MG63 (cell line): Measurements from ENCODE around the gene BTRC. TPM values are rescaled to one million over a fixed set of nuclear protein-coding genes. Genes with fewer than 3 reads are reported as not detected.

Source experiments
- DNase-seq: peaks from one replicate; pipeline ENCODE4 v3.0.0-alpha.2; 2020
- H3K27me3 ChIP-seq: fragments of 250-450 bp; sonication (Bioruptor Pico); 2 replicates; pipeline ENCODE4 v1.5.1; 2020; ENCODE audit warnings: mild to moderate bottlenecking, moderate library complexity
- H3K36me3 ChIP-seq: fragments of 250-450 bp; sonication (Bioruptor Pico); 2 replicates; pipeline ENCODE4 v1.5.1; 2020; ENCODE audit warnings: mild to moderate bottlenecking, moderate library complexity
- H3K4me3 ChIP-seq: fragments of 250-450 bp; sonication (Bioruptor Pico); 2 replicates; pipeline ENCODE4 v1.5.1; 2020; ENCODE audit warnings: mild to moderate bottlenecking, moderate library complexity
- H3K9me3 ChIP-seq: fragments of 250-450 bp; sonication (Bioruptor Pico); 2 replicates; pipeline ENCODE4 v1.5.1; 2020; ENCODE audit warnings: mild to moderate bottlenecking, moderate library complexity
- total RNA-seq: library from RNA; depleted of rRNA; stranded (reverse); fragments of >200 nt; shearing (Covaris generic); gene quantifications from 2 replicates; pipeline ENCODE4 v1.2.3, GENCODE V29; 2014; ENCODE audit warnings: low replicate concordance

The BTRC gene
- total RNA-seq, 1 experiment from 2014 or later: 3.4 TPM

- H3K9me3 ChIP-seq: no peaks in the 10 kb centered on the region
- no peak for DNase-seq
- no peaks in the 10 kb centered on the region for H3K27me3 ChIP-seq
- no peak overlapping the region for H3K4me3 ChIP-seq
- no peaks in the 10 kb centered on the region for H3K36me3 ChIP-seq
Measured at GRCh38 chr10:101561068-101561915, 207.3 kb downstream of the BTRC start.

- H3K9me3 ChIP-seq: no peaks in the 10 kb centered on the region
- DNase-seq: no peak
- H3K4me3 ChIP-seq: no peak overlapping the region
- H3K36me3 ChIP-seq: no peaks in the 10 kb centered on the region
- H3K27me3 ChIP-seq: no peaks in the 10 kb centered on the region
Measured at GRCh38 chr10:101562231-101562630, 208.3 kb downstream of the BTRC start.

DNA sequence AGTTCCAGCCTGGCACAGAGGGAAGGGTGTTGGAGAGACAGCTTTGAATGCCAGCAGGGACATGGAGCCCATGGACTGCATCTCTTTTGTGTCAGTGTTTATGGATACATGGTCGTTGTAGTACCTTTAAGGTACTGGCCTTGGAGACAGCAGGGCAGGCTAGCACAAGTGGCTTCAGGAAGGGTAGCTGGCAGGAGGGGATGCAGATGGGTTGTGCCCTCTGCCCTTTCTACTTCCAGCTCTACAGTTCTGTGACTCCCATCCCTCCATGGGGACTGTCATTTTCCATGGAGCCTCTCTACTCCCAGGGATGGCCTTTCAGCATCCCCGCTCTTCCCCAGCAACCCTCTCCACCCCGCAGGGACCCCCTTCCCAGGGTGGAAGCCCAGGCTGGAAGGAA lies 209.0 kb downstream of the BTRC start:
- H3K9me3 ChIP-seq: no peaks in the 10 kb centered on the region
- H3K36me3 ChIP-seq: no peaks in the 10 kb centered on the region
- H3K27me3 ChIP-seq: no peaks in the 10 kb centered on the region
- DNase-seq: no peak
- no peak overlapping the region for H3K4me3 ChIP-seq

DNA sequence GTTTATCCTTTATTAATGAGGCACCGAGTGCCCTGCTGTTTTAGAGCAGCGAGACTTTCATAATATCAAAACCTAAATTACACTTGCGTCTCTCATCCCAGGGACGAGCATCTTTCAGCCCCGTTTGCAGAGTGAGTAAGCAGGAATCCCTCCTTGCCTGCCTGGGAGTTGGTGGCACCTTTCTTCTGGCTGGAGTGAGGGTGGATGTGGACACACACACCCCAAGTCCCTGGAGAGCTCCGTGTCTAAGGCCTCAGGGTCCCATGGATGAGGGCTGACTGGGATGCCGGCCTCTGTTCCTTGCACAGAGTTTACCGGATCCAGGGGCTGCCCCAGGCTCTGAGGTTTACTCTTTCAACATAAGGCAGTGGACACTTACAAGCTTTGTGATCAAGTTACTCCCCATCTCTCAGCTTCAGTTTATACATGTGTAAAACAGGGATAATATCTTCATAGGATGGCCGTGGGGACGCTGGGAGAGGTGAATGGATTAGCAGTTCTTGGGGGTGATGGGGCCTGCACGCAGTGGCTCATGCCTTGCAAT lies 209.6 kb downstream of the BTRC start:
- no peak overlapping the region for H3K4me3 ChIP-seq
- H3K27me3 ChIP-seq: no peaks in the 10 kb centered on the region
- no peak for DNase-seq
- H3K36me3 ChIP-seq: no peaks in the 10 kb centered on the region
- no peaks in the 10 kb centered on the region for H3K9me3 ChIP-seq

- no peak for DNase-seq
- H3K9me3 ChIP-seq: no peaks in the 10 kb centered on the region
- no peak overlapping the region for H3K4me3 ChIP-seq
- no peaks in the 10 kb centered on the region for H3K36me3 ChIP-seq
- H3K27me3 ChIP-seq: no peaks in the 10 kb centered on the region
Measured at GRCh38 chr10:101564490-101564991, 210.6 kb downstream of the BTRC start.

DNA sequence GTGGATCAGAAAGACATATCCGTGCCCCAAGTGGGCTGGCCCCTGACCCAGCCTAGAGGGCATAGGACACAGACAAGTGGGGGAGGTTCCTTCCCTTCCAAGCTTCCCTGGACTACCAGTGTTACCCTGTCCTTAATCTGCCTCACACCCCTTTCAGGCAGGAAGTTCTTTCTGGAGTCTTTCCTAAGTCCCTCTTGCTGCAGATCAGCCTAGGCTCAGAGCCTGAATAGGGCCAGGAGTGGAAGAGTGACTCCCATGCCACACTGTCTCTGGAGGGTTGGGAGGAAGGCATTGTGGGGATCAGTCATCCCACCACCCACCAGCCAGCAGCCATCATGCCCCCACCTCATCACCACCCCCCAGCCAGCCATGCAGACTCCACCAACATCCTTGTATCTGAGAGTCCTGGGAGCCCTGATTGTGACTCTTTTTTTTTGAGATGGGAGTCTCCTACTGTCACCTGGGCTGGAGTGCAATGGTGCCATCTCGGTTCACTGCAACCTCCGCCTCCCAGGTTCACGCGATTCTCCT lies 211.5 kb downstream of the BTRC start:
- Histone ChIP-seq H3K4me3 (no peak overlapping the region), H3K36me3 (no peaks in the 10 kb centered on the region), H3K9me3 (no peaks in the 10 kb centered on the region), H3K27me3 (no peaks in the 10 kb centered on the region)
- no peak for DNase-seq

DNA sequence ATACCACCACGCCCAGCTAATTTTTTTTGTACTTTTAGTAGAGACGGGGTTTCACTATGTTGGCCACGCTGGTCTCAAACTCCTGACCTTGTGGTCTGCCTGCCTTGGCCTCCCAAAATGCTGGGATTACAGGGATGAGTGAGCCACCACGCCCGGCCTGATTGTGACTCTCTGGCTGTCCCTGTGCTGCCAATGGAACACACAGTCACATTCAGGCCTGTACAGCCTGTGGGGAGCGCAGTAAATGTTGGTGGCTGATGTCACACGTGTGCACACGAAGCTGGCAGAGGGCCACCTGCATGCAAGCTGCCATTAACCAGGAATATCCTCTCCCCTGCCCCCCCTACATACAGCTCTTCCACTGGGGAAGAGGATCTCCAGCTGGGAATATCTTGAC lies 212.0 kb downstream of the BTRC start:
- Histone ChIP-seq H3K4me3 (no peak overlapping the region), H3K27me3 (no peaks in the 10 kb centered on the region), H3K36me3 (no peaks in the 10 kb centered on the region), H3K9me3 (no peaks in the 10 kb centered on the region)
- DNase-seq: no peak

DNA sequence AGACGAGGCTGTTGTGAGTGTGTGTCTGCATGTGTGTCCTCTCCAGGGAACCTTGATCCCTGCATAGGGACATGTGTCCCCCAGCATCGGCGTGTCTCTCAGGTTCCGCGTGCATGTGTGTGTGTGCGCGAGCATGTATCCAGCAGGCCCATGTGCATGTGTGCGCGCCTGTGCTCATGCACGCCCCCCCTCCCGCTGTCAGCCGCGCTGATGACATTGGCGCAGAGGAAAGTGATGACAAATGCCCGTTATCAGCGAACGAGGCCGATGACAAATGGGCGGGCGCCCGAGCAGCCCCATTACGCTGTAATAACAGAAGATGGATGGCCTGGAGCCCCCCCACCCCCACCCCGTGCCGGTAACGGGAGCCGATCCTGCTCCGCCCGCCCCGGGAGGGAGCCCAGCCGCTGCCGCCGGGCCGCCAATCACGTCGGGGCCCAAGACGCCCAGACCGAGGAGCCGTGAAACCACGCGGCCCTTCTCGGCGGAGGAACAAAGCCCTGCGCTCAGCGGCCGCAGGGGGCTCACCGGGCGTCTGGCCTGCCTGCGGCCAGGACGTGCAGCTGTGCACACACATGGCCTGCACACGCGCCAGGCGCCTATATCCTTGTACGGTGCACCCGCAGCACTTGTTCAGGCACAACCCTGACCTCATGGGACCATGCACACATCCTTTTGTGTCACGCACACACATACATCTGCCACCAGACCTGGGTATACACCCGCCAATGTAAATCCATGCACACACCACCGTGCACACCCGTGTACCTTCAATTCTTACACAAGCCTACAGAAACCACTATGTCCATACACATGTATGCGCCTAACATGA lies 212.6 kb downstream of the BTRC start:
- H3K36me3 ChIP-seq: no peaks in the 10 kb centered on the region
- H3K27me3 ChIP-seq: no peaks in the 10 kb centered on the region
- no peak for DNase-seq
- no peak overlapping the region for H3K4me3 ChIP-seq
- H3K9me3 ChIP-seq: no peaks in the 10 kb centered on the region

DNA sequence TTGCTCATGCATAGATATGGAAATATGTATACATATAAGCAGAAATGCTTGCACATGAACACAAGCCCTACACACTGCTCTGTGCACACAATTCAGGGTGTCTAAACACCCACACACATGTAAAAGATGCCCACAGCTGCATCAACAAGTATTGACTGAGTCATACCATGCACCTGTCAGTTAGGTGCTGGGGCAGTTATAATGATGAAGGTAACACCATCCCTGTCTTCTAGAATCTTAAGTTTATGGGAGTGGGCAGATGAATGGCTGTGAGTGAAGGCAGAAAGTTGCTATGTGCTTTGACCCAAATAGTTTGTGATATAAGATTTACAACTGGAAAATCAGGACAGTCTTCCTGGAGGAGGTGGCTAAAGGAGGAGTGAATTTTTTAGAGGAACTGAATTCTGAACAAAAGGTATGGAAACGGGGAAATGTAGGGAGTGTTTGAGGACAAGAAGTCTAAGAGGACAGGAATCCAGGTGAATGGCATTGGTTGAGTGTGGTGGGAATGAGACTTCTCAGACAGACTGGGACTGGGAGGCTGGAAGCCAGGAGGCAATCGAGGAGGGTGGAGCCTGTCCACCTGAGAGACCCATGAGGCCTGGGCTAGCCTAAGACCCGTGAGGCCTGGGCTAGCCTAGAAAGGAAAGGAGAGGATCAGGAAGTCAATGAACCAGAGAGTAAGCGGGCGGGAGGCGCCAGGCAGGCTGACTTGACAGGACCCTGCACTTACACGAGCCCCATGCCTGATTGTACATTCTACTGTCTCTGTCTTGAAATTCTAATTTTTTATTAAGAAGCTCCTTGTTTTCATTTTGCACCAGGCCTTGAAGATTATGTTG lies 213.4 kb downstream of the BTRC start:
- no peaks in the 10 kb centered on the region for H3K9me3 ChIP-seq
- H3K36me3 ChIP-seq: no peaks in the 10 kb centered on the region
- DNase-seq: no peak
- H3K27me3 ChIP-seq: no peaks in the 10 kb centered on the region
- H3K4me3 ChIP-seq: no peak overlapping the region

DNA sequence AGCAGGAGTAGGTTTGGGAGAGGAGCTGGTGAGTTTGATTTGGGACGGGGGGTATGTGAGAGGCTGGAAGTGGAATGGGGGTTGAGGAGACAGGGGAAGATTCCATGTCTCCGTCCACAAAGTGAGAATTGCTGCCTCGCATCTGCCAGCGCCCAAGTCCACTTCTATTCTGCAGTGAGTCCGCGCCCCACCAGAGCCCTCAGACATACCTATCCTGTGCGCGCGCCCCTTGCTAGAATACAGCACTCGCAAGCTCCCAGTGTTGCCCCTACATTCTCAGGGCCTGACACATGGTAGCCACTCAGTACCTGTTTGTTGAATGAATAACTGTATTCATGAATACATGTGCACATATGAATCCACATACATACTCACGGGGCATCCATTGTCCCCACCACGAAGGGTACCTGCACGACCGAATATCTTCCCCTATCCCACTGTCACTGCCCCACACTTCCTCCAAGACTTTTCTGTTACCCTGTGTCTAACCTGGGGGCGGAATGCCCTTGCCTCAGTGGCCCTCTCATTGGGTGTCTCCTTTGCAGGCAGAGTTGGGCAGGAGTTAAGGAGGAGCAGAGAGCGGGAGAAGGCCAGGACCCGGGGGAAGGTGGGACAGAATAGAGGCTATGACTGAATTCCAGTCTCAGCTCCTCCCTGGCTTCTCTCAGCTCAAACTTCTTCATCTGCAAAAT lies 214.2 kb downstream of the BTRC start:
- Histone ChIP-seq H3K9me3 (peaks cover 4% of the 10 kb centered on the region), H3K4me3 (no peak overlapping the region), H3K27me3 (no peaks in the 10 kb centered on the region), H3K36me3 (no peaks in the 10 kb centered on the region)
- no peak for DNase-seq

- H3K4me3 ChIP-seq: no peak overlapping the region
- no peaks in the 10 kb centered on the region for H3K27me3 ChIP-seq
- peaks cover 4% of the 10 kb centered on the region for H3K9me3 ChIP-seq
- no peak for DNase-seq
- no peaks in the 10 kb centered on the region for H3K36me3 ChIP-seq
Measured at GRCh38 chr10:101569323-101569621, 215.3 kb downstream of the BTRC start.

DNA sequence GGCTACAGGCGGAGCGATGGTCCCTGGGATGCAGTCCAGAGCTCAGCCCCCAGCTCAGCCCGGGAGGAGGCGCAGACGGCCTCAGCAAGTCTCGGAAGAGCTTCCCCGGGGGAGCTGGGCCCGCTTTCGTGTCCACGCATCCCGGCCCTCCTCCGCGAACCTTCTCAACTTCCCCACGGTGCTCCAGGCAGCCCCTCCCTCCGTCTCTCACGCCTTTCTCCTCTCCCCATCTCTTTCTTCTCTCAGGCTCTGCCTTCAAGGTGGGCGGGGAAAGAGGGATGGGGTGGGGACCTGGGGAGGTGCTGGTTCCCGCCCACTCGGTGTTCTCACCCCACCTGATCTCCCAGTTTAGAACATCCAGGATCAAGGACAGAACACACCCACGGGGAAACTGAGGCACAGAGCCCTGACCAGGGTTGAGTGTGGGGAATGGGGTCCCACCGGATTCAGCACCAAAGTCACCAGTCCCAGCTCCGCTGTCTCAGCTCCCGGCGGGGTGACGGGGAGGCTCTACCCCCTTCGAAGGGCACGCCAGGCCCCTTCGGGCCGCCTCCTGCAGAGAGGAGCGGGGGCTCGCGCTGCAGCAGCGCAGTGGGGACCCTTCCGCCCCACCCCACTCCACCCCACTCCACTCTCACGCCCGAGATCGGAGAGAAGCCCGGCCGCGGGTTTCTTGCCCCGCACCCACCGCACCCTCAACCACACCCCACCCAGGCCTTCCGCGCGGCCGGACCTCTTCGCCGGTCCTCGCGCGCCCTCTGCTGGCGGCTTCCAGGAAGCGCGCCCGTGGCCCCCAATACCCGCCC lies 215.9 kb downstream of the BTRC start:
- Histone ChIP-seq H3K4me3 (peak overlapping the region; percentile 59), H3K9me3 (peaks cover 4% of the 10 kb centered on the region), H3K36me3 (no peaks in the 10 kb centered on the region), H3K27me3 (no peaks in the 10 kb centered on the region)
- peak; percentile 68 for DNase-seq

GRCh38 chr10:101570428-101571270 lies 216.7 kb downstream of the BTRC start:
- H3K36me3 ChIP-seq: no peaks in the 10 kb centered on the region
- H3K27me3 ChIP-seq: no peaks in the 10 kb centered on the region
- H3K9me3 ChIP-seq: peaks cover 4% of the 10 kb centered on the region
- peak overlapping the region; percentile 59 for H3K4me3 ChIP-seq
- DNase-seq: no peak

- no peak overlapping the region for H3K4me3 ChIP-seq
- no peak for DNase-seq
- peaks cover 4% of the 10 kb centered on the region for H3K9me3 ChIP-seq
- no peaks in the 10 kb centered on the region for H3K27me3 ChIP-seq
- no peaks in the 10 kb centered on the region for H3K36me3 ChIP-seq
Measured at GRCh38 chr10:101571271-101571925, 217.4 kb downstream of the BTRC start.
